ENCODE results near the gene AFAP1.

The AFAP1 gene

DNA sequence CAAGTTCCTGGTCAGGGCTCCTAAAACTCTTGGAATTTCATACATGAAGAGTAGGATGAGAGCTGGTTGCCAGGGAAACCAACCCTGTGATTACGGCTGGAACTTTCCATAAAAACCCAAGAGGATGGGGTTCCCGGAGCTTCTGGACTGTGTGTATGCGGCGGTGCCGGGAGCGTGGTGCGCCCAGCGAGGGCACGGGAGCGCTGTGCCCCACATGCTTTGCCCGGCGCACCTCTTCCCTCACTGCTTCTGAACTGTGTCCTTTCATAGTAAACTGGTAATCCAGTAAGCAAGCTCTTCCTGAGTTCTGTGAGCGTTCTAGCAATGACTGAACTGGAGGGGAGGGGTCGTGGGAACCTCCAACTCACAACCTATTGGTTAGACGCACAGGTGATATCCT, 152.6 kb downstream of the AFAP1 start:
- H3K4me3 ChIP-seq (ENCODE audit: low read depth, low read length): no peak overlapping the region
- ChIA-PET CTCF (interaction anchor here (1.1 kb wide), 1 partner anchor 70 kb away, joined by 3 read pairs; no protein-coding TSS in a partner anchor), POLR2A (no interaction called here)
- peaks cover 0 to 4% of the 10 kb centered on the region in 2 experiments; a peak in 1 of 3 replicates for H3K36me3 ChIP-seq (ENCODE audit: control insufficient read depth in 2 of 2, insufficient read depth in 1 of 2, low read length in 2 of 2)
- H3K27ac ChIP-seq (ENCODE audit: extremely low read depth, low read depth, low read length): no peak overlapping the region
- TF ChIP-seq HOXD13 (CRISPR knock-in tag; IDR thresholded peaks at IDR 0.05; ENCODE audit: borderline replicate concordance): no peak
- no peak for TF ChIP-seq ZNF747 (tag by site-specific recombination; IDR thresholded peaks at IDR 0.05)
- TF ChIP-seq ZNF48 (tag by site-specific recombination; IDR thresholded peaks at IDR 0.05): no peak
- TF ChIP-seq GLIS1 (tag by site-specific recombination; IDR thresholded peaks at IDR 0.05): no peak
- no peak for TF ChIP-seq ZNF24 (tag by site-specific recombination; IDR thresholded peaks at IDR 0.05)
- TF ChIP-seq ZNF792 (tag by site-specific recombination; IDR thresholded peaks at IDR 0.05): no peak
- TF ChIP-seq TCF7L2 (IDR thresholded peaks at IDR 0.05; ENCODE audit: borderline replicate concordance, low read depth, low read length): no peak
- TF ChIP-seq ZNF133 (tag by site-specific recombination; IDR thresholded peaks at IDR 0.05): no peak
- no peak for TF ChIP-seq ZFP37 (tag by site-specific recombination; IDR thresholded peaks at IDR 0.05)
- no peak for TF ChIP-seq ZFP69B (tag by site-specific recombination; IDR thresholded peaks at IDR 0.05)
- no peaks in the 10 kb centered on the region for H3K4me1 ChIP-seq (ENCODE audit: control insufficient read depth, insufficient read depth, low read length)
- no peaks in the 10 kb centered on the region for H3K9me3 ChIP-seq (ENCODE audit: control insufficient read depth, insufficient read depth, low read depth, low read length)

GRCh38 chr4:7786517-7786916, 153.1 kb downstream of the AFAP1 start:
- Histone ChIP-seq H3K36me3 (ENCODE audit: control insufficient read depth in 2 of 2, insufficient read depth in 1 of 2, low read length in 2 of 2) (peaks cover 0 to 4% of the 10 kb centered on the region in 2 experiments; a peak in 1 of 3 replicates), H3K4me3 (ENCODE audit: low read depth, low read length) (no peak overlapping the region), H3K27ac (ENCODE audit: extremely low read depth, low read depth, low read length) (no peak overlapping the region), H3K4me1 (ENCODE audit: control insufficient read depth, insufficient read depth, low read length) (no peaks in the 10 kb centered on the region), H3K9me3 (ENCODE audit: control insufficient read depth, insufficient read depth, low read depth, low read length) (no peaks in the 10 kb centered on the region)
- ChIA-PET POLR2A (no interaction called here), CTCF (interaction anchor here (1.1 kb wide), 1 partner anchor 70 kb away, joined by 3 read pairs; no protein-coding TSS in a partner anchor)
- TF ChIP-seq ZNF792 (tag by site-specific recombination; IDR thresholded peaks at IDR 0.05) (no peak), SCRT2 (tag by site-specific recombination; IDR thresholded peaks at IDR 0.05) (no peak), ZNF837 (tag by site-specific recombination; IDR thresholded peaks at IDR 0.05) (no peak), ZNF830 (tag by site-specific recombination; IDR thresholded peaks at IDR 0.05; ENCODE audit: low read depth) (no peak), ZNF10 (tag by site-specific recombination; IDR thresholded peaks at IDR 0.05) (no peak), ZNF175 (tag by site-specific recombination; IDR thresholded peaks at IDR 0.05) (no peak)
- TF ChIP-seq, protein P1, sequence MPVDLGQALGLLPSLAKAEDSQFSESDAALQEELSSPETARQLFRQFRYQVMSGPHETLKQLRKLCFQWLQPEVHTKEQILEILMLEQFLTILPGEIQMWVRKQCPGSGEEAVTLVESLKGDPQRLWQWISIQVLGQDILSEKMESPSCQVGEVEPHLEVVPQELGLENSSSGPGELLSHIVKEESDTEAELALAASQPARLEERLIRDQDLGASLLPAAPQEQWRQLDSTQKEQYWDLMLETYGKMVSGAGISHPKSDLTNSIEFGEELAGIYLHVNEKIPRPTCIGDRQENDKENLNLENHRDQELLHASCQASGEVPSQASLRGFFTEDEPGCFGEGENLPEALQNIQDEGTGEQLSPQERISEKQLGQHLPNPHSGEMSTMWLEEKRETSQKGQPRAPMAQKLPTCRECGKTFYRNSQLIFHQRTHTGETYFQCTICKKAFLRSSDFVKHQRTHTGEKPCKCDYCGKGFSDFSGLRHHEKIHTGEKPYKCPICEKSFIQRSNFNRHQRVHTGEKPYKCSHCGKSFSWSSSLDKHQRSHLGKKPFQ (tag by site-specific recombination; IDR thresholded peaks at IDR 0.05): no peak

DNA sequence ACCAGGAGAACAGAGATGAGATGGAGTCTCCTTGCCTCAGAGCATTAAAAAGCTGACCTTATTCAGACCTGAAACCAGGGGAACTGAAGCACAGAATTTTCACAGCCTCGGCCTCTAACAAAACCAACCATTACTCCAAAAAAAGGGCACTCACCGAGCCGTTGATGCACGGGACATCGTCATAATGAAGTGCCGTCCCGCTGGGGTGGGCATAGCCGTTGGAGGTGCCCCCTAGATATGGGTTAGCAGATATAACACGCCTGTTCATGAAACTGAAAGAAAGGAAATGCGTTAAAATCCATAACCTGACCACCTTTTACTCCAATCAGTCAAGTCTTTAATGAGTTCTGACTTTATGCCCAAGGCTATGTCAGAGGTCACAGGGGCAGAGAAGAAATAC, 153.6 kb downstream of the AFAP1 start:
- CTCF ChIA-PET: no interaction called here
- no peak overlapping the region for H3K4me3 ChIP-seq (ENCODE audit: low read depth, low read length)
- POLR2A ChIA-PET: no interaction called here
- H3K27ac ChIP-seq (ENCODE audit: extremely low read depth, low read depth, low read length): no peak overlapping the region
- peaks cover 0 to 4% of the 10 kb centered on the region in 2 experiments; a peak in 1 of 3 replicates for H3K36me3 ChIP-seq (ENCODE audit: control insufficient read depth in 2 of 2, insufficient read depth in 1 of 2, low read length in 2 of 2)
- no peaks in the 10 kb centered on the region for H3K4me1 ChIP-seq (ENCODE audit: control insufficient read depth, insufficient read depth, low read length)
- no peaks in the 10 kb centered on the region for H3K9me3 ChIP-seq (ENCODE audit: control insufficient read depth, insufficient read depth, low read depth, low read length)
- no peak for TF ChIP-seq ZFP41 (tag by site-specific recombination; IDR thresholded peaks at IDR 0.05; ENCODE audit: borderline replicate concordance)
- no peak for TF ChIP-seq ZNF704 (tag by site-specific recombination; IDR thresholded peaks at IDR 0.05)
- TF ChIP-seq RBAK (tag by site-specific recombination; IDR thresholded peaks at IDR 0.05): no peak
- no peak for TF ChIP-seq ZNF354C (tag by site-specific recombination; IDR thresholded peaks at IDR 0.05; ENCODE audit: borderline replicate concordance, low read depth)
- TF ChIP-seq ZBTB17 (tag by site-specific recombination; IDR thresholded peaks at IDR 0.05): no peak
- no peak for TF ChIP-seq ZNF335 (tag by site-specific recombination; conservative IDR thresholded peaks at IDR 0.05)
- TF ChIP-seq, protein P2, sequence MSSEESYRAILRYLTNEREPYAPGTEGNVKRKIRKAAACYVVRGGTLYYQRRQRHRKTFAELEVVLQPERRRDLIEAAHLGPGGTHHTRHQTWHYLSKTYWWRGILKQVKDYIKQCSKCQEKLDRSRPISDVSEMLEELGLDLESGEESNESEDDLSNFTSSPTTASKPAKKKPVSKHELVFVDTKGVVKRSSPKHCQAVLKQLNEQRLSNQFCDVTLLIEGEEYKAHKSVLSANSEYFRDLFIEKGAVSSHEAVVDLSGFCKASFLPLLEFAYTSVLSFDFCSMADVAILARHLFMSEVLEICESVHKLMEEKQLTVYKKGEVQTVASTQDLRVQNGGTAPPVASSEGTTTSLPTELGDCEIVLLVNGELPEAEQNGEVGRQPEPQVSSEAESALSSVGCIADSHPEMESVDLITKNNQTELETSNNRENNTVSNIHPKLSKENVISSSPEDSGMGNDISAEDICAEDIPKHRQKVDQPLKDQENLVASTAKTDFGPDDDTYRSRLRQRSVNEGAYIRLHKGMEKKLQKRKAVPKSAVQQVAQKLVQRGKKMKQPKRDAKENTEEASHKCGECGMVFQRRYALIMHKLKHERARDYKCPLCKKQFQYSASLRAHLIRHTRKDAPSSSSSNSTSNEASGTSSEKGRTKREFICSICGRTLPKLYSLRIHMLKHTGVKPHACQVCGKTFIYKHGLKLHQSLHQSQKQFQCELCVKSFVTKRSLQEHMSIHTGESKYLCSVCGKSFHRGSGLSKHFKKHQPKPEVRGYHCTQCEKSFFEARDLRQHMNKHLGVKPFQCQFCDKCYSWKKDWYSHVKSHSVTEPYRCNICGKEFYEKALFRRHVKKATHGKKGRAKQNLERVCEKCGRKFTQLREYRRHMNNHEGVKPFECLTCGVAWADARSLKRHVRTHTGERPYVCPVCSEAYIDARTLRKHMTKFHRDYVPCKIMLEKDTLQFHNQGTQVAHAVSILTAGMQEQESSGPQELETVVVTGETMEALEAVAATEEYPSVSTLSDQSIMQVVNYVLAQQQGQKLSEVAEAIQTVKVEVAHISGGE (tag by site-specific recombination; conservative IDR thresholded peaks at IDR 0.05; ENCODE audit: low read depth): no peak
- no peak for TF ChIP-seq ZNF324 (tag by site-specific recombination; IDR thresholded peaks at IDR 0.05)
- no peak for TF ChIP-seq ZNF423 (tag by site-specific recombination; IDR thresholded peaks at IDR 0.05)
- TF ChIP-seq ZBTB20 (tag by site-specific recombination; IDR thresholded peaks at IDR 0.05): no peak
- no peak for TF ChIP-seq ZNF391 (tag by site-specific recombination; IDR thresholded peaks at IDR 0.05; ENCODE audit: borderline replicate concordance, low read depth)
